Vagina (tissue), 2 donors: Measurements from ENCODE around the gene HOXA10.

ENCODE experiments used
- POLR2A ChIP-seq, 2 donors: fragments of 450-650 bp; IDR thresholded peaks; one replicate each; pipeline ENCODE4 v1.6.1; 2017; ENCODE audit warnings: antibody characterized with exemption in 2 of 2, mild to moderate bottlenecking in 2 of 2, moderate library complexity in 2 of 2
- POLR2AphosphoS5 ChIP-seq, 2 donors: sonication (generic); formaldehyde crosslinking; IDR thresholded peaks; one replicate each; pipeline ENCODE4 v1.9.0; 2017; ENCODE audit warnings: antibody characterized with exemption in 2 of 2, mild to moderate bottlenecking in 2 of 2, low read depth in 1 of 2; ENCODE audit not compliant: insufficient read depth in 1 of 2

DNA sequence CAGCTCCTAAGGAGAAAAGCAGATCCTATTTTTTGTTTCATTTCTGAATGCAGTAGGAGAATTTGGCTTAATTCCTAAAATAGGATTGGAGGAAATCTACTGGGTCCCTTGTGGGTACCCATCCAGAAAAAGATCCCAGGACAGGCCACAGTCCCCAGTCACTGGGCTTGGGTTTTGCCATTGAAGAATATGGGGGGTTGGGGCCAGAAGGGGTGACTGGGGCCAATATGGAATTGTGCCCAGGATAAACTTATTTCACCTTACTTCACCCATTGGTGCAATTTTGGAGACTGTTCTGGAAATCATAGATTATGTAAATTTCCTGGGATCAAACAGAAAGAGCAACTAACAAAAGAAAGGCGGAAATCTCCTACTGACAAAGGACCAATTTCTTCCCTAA lies 35.6 kb downstream of the HOXA10 start:
- no peak for TF ChIP-seq POLR2AphosphoS5 (IDR thresholded peaks at IDR 0.05; ENCODE audit: insufficient read depth in 1 of 2, low read depth in 1 of 2)
- TF ChIP-seq POLR2A (IDR thresholded peaks at IDR 0.05), result no peak
